ENCODE measurements around the gene GATAD2A. TPM values are rescaled to one million over a fixed set of nuclear protein-coding genes. Genes with fewer than 3 reads are reported as not detected.

Gene GATAD2A
- polyA plus RNA-seq, 1 experiment = 22.0 TPM

DNA sequence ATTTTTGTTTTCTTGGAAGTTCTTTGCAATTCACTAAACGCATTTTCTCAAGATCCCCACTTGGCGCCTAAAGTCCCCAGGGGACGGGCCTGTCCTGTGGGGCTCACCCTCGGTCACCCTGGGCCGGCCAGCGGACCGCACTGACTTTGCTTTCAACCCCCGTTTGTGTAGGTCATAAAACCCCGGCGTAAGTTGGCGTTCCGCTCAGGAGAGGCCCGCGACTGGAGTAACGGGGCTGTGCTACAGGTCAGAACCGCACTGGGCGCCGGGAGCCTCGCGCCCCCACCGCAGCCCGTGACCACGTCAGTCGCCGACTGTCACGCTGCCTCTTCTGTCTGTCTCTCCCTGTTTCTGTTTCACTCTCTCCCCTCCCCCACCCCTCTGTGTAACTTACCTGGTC is 96.3 kb downstream of the GATAD2A start:
- POLR2A ChIA-PET = no interaction called here
- no peak overlapping the region for H3K27ac ChIP-seq (ENCODE audit: low read depth, low read length)
- DNase-seq (ENCODE audit: low read depth, low spot score) = no peak
- TF ChIP-seq, protein P1, sequence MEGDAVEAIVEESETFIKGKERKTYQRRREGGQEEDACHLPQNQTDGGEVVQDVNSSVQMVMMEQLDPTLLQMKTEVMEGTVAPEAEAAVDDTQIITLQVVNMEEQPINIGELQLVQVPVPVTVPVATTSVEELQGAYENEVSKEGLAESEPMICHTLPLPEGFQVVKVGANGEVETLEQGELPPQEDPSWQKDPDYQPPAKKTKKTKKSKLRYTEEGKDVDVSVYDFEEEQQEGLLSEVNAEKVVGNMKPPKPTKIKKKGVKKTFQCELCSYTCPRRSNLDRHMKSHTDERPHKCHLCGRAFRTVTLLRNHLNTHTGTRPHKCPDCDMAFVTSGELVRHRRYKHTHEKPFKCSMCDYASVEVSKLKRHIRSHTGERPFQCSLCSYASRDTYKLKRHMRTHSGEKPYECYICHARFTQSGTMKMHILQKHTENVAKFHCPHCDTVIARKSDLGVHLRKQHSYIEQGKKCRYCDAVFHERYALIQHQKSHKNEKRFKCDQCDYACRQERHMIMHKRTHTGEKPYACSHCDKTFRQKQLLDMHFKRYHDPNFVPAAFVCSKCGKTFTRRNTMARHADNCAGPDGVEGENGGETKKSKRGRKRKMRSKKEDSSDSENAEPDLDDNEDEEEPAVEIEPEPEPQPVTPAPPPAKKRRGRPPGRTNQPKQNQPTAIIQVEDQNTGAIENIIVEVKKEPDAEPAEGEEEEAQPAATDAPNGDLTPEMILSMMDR (IDR thresholded peaks at IDR 0.05; ENCODE audit: low read depth, low read length) = no peak
- CTCF ChIA-PET = no interaction called here
- no peaks in the 10 kb centered on the region; the same call in 1 of the 2 replicates for H3K9me3 ChIP-seq (ENCODE audit: control insufficient read depth, insufficient read depth, low read length)
- H3K4me3 ChIP-seq (ENCODE audit: low read depth, low read length) = no peak overlapping the region
- H3K27me3 ChIP-seq (ENCODE audit: control insufficient read depth, insufficient read depth, low read length) = no peaks in the 10 kb centered on the region

DNA sequence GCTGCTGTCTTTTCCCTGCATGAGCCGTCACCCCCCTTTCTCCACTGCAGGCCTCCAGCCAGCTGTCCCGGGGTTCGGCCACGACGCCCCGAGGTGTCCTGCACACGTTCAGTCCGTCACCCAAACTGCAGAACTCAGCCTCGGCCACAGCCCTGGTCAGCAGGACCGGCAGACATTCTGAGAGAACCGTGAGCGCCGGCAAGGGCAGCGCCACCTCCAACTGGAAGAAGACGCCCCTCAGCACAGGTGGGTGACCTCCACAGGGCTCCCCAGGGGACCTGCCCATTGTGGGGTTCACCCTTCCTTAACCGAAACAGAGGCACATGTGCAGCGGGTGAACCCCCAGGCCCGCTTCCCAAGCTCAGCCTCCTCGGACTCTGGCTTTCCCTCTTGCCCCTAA is 96.8 kb downstream of the GATAD2A start:
- Histone ChIP-seq H3K27me3 (ENCODE audit: control insufficient read depth, insufficient read depth, low read length) (no peaks in the 10 kb centered on the region), H3K4me3 (ENCODE audit: low read depth, low read length) (no peak overlapping the region), H3K27ac (ENCODE audit: low read depth, low read length) (no peak overlapping the region), H3K9me3 (ENCODE audit: control insufficient read depth, insufficient read depth, low read length) (no peaks in the 10 kb centered on the region; the same call in 1 of the 2 replicates)
- ChIA-PET CTCF (no interaction called here), POLR2A (no interaction called here)
- no peak for DNase-seq (ENCODE audit: low read depth, low spot score)
- TF ChIP-seq, protein P1 (IDR thresholded peaks at IDR 0.05; ENCODE audit: low read depth, low read length) = no peak

DNA sequence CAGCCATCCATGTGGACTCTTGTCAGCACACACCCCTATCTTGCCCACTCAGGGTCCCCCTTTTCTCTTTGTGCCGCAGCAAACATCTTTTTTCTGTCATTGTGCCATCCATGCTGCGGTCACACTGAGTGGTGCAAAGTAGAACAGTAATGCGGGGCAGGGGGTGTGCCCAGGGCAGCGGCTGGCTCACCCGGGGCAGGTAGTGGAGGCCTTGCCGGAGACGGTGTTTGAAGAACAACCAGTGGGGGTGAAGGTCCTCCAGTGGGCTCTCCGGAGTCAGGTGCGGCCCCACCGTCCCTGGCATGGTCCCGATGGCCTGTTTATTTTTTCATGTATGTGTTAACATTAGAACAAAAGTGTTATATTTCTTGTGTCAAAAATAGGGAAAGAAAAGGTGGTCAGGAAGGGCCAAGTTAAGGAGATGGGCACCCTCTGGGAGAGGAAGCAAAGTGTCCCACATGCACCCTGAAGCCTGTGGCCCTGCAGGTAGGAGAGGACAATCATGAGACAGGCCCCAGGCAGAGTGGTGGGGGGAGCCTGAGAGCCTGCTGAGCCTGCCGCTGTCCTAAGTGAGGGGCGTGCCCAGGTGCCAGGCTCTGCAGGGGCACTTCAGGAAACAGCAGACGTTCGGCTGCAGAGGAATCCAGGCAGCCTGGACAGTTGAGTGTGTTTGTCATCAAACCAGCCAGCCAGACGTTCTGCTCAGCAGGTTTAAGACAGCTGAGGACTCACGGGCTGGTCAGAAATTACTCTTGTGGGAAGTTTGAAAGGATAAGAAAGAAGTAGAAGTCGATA is 97.5 kb downstream of the GATAD2A start:
- ChIA-PET CTCF (no interaction called here), POLR2A (no interaction called here)
- DNase-seq (ENCODE audit: low read depth, low spot score) = no peak
- no peaks in the 10 kb centered on the region; the same call in 1 of the 2 replicates for H3K9me3 ChIP-seq (ENCODE audit: control insufficient read depth, insufficient read depth, low read length)
- no peak overlapping the region for H3K4me3 ChIP-seq (ENCODE audit: low read depth, low read length)
- TF ChIP-seq, protein P1 (IDR thresholded peaks at IDR 0.05; ENCODE audit: low read depth, low read length) = no peak
- H3K27me3 ChIP-seq (ENCODE audit: control insufficient read depth, insufficient read depth, low read length) = no peaks in the 10 kb centered on the region
- H3K27ac ChIP-seq (ENCODE audit: low read depth, low read length) = no peak overlapping the region

DNA sequence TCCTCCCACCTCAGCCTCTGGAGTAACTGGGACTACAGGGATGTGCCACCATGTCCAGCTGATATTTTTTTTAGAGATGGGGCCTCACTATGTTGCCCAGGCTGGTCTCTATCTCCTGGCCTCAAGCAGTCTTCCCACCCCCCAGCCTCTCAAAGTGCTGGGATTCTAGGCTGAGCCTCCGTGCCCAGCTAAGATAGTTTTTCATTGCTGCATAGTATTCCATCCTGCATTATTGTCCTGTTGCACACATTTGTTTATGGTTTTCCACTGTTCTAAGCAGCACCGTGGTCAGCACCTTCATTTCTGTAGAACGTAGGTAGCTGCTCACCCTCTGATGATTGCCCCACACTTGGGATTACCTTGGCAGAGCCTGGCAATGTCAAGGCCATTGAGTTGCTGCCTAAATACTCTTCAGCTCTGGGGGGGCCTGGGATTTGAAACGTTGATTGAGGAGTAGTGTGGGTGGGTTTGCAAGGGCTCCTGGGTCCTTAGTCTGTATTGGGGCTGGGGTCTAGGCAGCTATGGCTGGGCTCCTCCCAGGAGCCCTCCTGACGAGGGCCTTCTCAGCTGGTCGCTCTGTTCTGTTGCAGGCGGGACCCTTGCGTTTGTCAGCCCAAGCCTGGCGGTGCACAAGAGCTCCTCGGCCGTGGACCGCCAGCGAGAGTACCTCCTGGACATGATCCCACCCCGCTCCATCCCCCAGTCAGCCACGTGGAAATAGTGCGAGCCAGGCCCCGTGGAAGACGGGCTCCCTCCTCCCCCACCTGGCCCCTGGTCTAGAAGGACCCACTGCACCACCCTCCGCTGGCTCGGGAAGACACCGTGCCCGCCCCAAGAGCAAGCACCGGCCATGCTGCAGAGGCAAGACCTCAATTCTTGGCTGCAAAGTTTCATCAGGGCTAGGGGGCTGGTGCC is 99.5 kb downstream of the GATAD2A start:
- no peak overlapping the region for H3K27ac ChIP-seq (ENCODE audit: low read depth, low read length)
- POLR2A ChIA-PET = no interaction called here
- no peaks in the 10 kb centered on the region for H3K27me3 ChIP-seq (ENCODE audit: control insufficient read depth, insufficient read depth, low read length)
- CTCF ChIA-PET = interaction anchor here (0.6 kb wide), 1 partner anchor 15 kb away, joined by 3 read pairs; no protein-coding TSS in a partner anchor
- H3K4me3 ChIP-seq (ENCODE audit: low read depth, low read length) = no peak overlapping the region
- no peak for DNase-seq (ENCODE audit: low read depth, low spot score)
- TF ChIP-seq, protein P1 (IDR thresholded peaks at IDR 0.05; ENCODE audit: low read depth, low read length) = no peak
- no peaks in the 10 kb centered on the region; the same call in 1 of the 2 replicates for H3K9me3 ChIP-seq (ENCODE audit: control insufficient read depth, insufficient read depth, low read length)

Data from AG04450 (cell line).